Iris pigment epithelial cell (primary cell): ENCODE data around the gene CNTN5.
A peak's percentile ranks its signal among the peaks of the same experiment; 100 is the strongest.
"Not testable (repeated sequence)": the region's sequence is repeated elsewhere in the genome, so short reads cannot be mapped to it uniquely, and the experiment has no call there.

Source experiments
- DNase-seq: peaks from one replicate; pipeline ENCODE4 v3.0.0-alpha.2; 2011; ENCODE audit warnings: low read depth

Gene CNTN5

GRCh38 chr11:100221791-100222190 lies 1201.0 kb downstream of the CNTN5 start:
- no peak for DNase-seq

GRCh38 chr11:100224541-100225034 lies 1203.8 kb downstream of the CNTN5 start:
- DNase-seq = no peak

- no peak for DNase-seq
These were observed 1208.3 kb downstream of the CNTN5 start for GRCh38 chr11:100229086-100229485.

- DNase-seq = no peak
These were observed 1211.3 kb downstream of the CNTN5 start for GRCh38 chr11:100232006-100232405.

- DNase-seq = no peak
These were observed 1214.3 kb downstream of the CNTN5 start for GRCh38 chr11:100235085-100235484.

- DNase-seq = no peak
These were observed 1219.3 kb downstream of the CNTN5 start for GRCh38 chr11:100240025-100240539.

GRCh38 chr11:100247704-100248103 lies 1227.0 kb downstream of the CNTN5 start:
- DNase-seq = no peak

GRCh38 chr11:100257238-100257803 lies 1236.6 kb downstream of the CNTN5 start:
- DNase-seq = not testable (repeated sequence)

GRCh38 chr11:100269516-100269915 lies 1248.8 kb downstream of the CNTN5 start:
- DNase-seq = no peak

- no peak for DNase-seq
These were observed 1252.5 kb downstream of the CNTN5 start for GRCh38 chr11:100273066-100273815.

GRCh38 chr11:100274466-100274865 lies 1253.7 kb downstream of the CNTN5 start:
- DNase-seq = not testable (repeated sequence)

- no peak for DNase-seq
These were observed 1274.0 kb downstream of the CNTN5 start for GRCh38 chr11:100294748-100295147.

- DNase-seq = no peak
These were observed 1275.4 kb downstream of the CNTN5 start for GRCh38 chr11:100296051-100296679.

- DNase-seq = no peak
These were observed 1276.8 kb downstream of the CNTN5 start for GRCh38 chr11:100297516-100297915.

GRCh38 chr11:100302824-100303223 lies 1282.1 kb downstream of the CNTN5 start:
- DNase-seq = no peak

GRCh38 chr11:100303897-100304296 lies 1283.1 kb downstream of the CNTN5 start:
- no peak for DNase-seq

GRCh38 chr11:100308202-100308601 lies 1287.5 kb downstream of the CNTN5 start:
- DNase-seq = no peak

- DNase-seq = no peak
These were observed 1295.2 kb downstream of the CNTN5 start for GRCh38 chr11:100315946-100316345.

GRCh38 chr11:100316952-100317351 lies 1296.2 kb downstream of the CNTN5 start:
- no peak for DNase-seq

GRCh38 chr11:100319691-100320090 lies 1298.9 kb downstream of the CNTN5 start:
- DNase-seq = no peak

- peak; percentile 14 for DNase-seq
These were observed 1308.0 kb downstream of the CNTN5 start for GRCh38 chr11:100328626-100329340.

GRCh38 chr11:100329352-100329751 lies 1308.6 kb downstream of the CNTN5 start:
- peak; percentile 8 for DNase-seq
